Activated naive CD4-positive, alpha-beta T cell treated with anti-CD3 and anti-CD28 coated beads, Interleukin-2, amount 10 ng/mL, durations not matched to agents 7 days and 5 days (primary cell): Measurements from ENCODE around the gene ITLN2.
"Not testable (repeated sequence)": the region's sequence is repeated elsewhere in the genome, so short reads cannot be mapped to it uniquely, and the experiment has no call there.

Source experiments
- CTCF ChIA-PET: fragments of 350-600 bp; sonication (Branson Sonifier 250); formaldehyde crosslinking; loops from one replicate; lab custom pipeline; 2021; ENCODE audit warnings: antibody characterized with exemption; lab: Charles Lee
- DNase-seq: peaks from one replicate; pipeline ENCODE4 v3.0.0-alpha.2; 2020
- H3K27ac Mint-ChIP-seq: one replicate; pipeline ENCODE4 v1.8.0; 2021; ENCODE audit warnings: mild to moderate bottlenecking, moderate library complexity, mixed read lengths
- H3K27me3 Mint-ChIP-seq: one replicate; pipeline ENCODE4 v1.8.0; 2021; ENCODE audit warnings: mild to moderate bottlenecking, mixed read lengths
- H3K36me3 Mint-ChIP-seq: one replicate; pipeline ENCODE4 v1.8.0; 2021; ENCODE audit warnings: mixed read lengths
- H3K4me1 Mint-ChIP-seq: one replicate; pipeline ENCODE4 v1.8.0; 2021; ENCODE audit warnings: mixed read lengths
- H3K4me3 Mint-ChIP-seq: one replicate; pipeline ENCODE4 v1.8.0; 2021; ENCODE audit warnings: mild to moderate bottlenecking, moderate library complexity, mixed read lengths
- H3K9me3 Mint-ChIP-seq: one replicate; pipeline ENCODE4 v1.8.0; 2021; ENCODE audit warnings: mixed read lengths

Gene ITLN2

GRCh38 chr1:160910170-160910750, 44.3 kb downstream of the ITLN2 start:
- H3K4me1 Mint-ChIP-seq, result no peaks in the 10 kb centered on the region
- CTCF ChIA-PET, result interaction anchor here (1.4 kb wide), 1 partner anchor 75 kb away, joined by 4 read pairs; no protein-coding TSS in a partner anchor
- H3K9me3 Mint-ChIP-seq, result no peaks in the 10 kb centered on the region
- peaks cover 6% of the 10 kb centered on the region for H3K27me3 Mint-ChIP-seq
- H3K4me3 Mint-ChIP-seq, result no peak overlapping the region
- H3K36me3 Mint-ChIP-seq, result no peaks in the 10 kb centered on the region
- no peak for DNase-seq
- H3K27ac Mint-ChIP-seq, result no peak overlapping the region

DNA sequence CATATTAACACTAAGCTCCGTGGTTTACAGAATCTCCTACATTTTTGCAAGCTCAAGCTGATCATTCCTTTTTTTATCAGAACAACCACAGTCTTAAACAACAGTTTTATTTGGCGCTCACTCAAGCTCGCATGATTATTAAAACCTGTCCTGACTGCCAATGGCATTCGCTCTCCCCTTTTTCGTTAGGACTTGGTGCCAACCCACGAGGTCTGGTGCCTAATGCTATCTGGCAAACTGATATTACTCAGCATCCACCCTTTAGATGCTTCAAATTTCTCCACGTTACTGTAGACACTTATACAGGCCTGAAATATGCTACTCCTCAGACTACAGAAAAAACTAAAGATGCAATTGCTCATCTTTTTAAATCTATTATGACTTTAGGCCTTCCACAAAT, 46.6 kb downstream of the ITLN2 start:
- no peak for DNase-seq
- CTCF ChIA-PET, result interaction anchor here (1.0 to 1.5 kb wide), 2 partner anchors 19 to 44 kb away, joined by 4 to 5 read pairs; no protein-coding TSS in a partner anchor
- no peaks in the 10 kb centered on the region for H3K9me3 Mint-ChIP-seq
- H3K36me3 Mint-ChIP-seq, result no peaks in the 10 kb centered on the region
- peaks cover 6% of the 10 kb centered on the region for H3K27me3 Mint-ChIP-seq
- H3K27ac Mint-ChIP-seq, result no peak overlapping the region
- H3K4me3 Mint-ChIP-seq, result no peak overlapping the region
- H3K4me1 Mint-ChIP-seq, result no peaks in the 10 kb centered on the region

DNA sequence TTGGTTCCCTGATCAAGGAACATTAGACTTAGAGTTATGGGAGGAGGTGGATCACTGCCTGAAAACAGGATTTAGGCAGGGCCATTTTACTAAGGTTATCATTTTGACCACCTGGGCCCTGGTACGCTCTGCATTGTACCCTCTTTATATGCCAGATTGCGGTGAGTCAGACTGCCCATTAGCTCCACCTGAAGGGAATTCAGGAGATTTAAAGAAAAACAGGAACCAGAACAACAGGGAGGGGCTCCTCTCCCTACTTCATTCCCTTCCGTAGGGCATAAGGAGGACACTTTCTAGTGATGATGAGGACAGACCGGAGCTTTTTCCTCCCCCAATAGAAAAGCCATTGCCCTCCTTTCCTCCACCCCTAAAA, 49.0 kb downstream of the ITLN2 start:
- peaks cover 14% of the 10 kb centered on the region for H3K27me3 Mint-ChIP-seq
- H3K4me1 Mint-ChIP-seq, result no peaks in the 10 kb centered on the region
- CTCF ChIA-PET, result interaction anchor here (1.4 kb wide), 1 partner anchor 23 kb away, joined by 3 read pairs; no protein-coding TSS in a partner anchor
- DNase-seq, result no peak
- H3K9me3 Mint-ChIP-seq, result peaks cover 2% of the 10 kb centered on the region
- H3K36me3 Mint-ChIP-seq, result no peaks in the 10 kb centered on the region
- no peak overlapping the region for H3K4me3 Mint-ChIP-seq
- H3K27ac Mint-ChIP-seq, result no peak overlapping the region

DNA sequence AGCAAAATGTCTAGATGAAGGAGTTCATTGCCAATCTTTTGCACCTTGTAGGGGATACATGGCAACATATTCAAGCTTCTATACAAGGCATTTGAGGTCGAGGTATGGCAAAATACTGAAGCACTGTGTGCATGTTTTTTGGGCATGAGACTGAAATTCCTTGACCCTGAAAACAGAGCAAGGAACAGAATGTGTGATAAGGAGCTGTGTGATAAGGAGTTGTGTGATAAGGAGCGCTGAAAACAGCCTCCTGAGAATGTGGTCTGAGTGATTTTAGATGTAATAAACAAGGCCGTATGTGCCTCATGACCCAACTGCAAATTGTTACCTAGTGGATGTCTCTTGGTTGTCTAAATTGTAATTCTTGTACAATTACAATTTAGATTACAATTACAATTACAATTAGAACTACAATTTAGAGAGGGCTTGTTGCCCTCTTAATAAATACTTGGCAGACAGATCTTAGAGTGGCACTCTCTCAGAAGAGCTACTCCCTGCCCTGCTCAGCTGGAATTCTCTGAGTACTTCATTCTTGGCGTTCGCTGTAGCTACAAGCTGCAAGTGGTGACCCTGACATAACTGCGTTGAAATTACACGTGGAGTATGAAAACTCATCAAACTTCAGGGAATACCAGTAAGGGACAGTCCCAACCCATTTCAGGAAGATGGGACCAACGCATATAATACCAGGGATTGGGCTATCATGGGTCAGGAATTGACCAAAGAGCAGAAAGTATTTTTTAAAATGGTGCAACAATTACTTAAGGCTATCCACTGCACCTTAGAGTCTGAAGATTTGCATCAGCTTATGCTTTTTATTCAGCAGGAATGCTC, 49.6 kb downstream of the ITLN2 start:
- no peak overlapping the region for H3K27ac Mint-ChIP-seq
- H3K9me3 Mint-ChIP-seq, result peaks cover 3% of the 10 kb centered on the region
- DNase-seq, result no peak
- H3K36me3 Mint-ChIP-seq, result no peaks in the 10 kb centered on the region
- no peak overlapping the region for H3K4me3 Mint-ChIP-seq
- CTCF ChIA-PET, result interaction anchor here (0.7 to 1.4 kb wide), 3 partner anchors 23 to 49 kb away, joined by 3 read pairs; no protein-coding TSS in a partner anchor
- peaks cover 10% of the 10 kb centered on the region for H3K27me3 Mint-ChIP-seq
- no peaks in the 10 kb centered on the region for H3K4me1 Mint-ChIP-seq

- DNase-seq, H3K36me3 Mint-ChIP-seq, H3K27ac Mint-ChIP-seq, H3K4me3 Mint-ChIP-seq, H3K9me3 Mint-ChIP-seq, CTCF ChIA-PET, H3K4me1 Mint-ChIP-seq: not testable (repeated sequence)
- peaks cover 22% of the 10 kb centered on the region for H3K27me3 Mint-ChIP-seq
Measured at GRCh38 chr1:160902251-160902650, 52.4 kb downstream of the ITLN2 start.

DNA sequence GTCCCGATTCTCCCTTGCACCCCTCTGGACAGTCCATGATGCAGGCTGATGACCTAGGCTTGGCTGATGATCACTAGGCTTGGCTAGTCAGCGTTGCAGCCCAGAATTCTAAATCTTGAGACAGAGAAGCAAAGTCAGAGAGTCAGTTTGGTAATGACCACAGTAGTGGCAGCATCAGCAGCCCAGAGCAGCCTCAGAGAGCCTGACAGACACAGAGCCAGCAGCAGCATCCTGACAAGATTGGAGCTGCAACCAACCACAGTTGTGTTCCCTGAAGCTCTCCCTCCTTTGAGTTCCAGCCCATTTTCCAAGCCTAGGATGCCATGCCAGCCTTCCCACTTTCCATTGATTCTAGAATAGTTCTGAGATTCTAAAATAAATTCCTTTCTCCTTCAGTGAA, 52.8 kb downstream of the ITLN2 start:
- Mint-ChIP-seq H3K4me1 (no peaks in the 10 kb centered on the region), H3K36me3 (no peaks in the 10 kb centered on the region), H3K4me3 (no peak overlapping the region), H3K9me3 (peaks cover 3% of the 10 kb centered on the region), H3K27ac (no peak overlapping the region), H3K27me3 (peaks cover 22% of the 10 kb centered on the region)
- CTCF ChIA-PET, result no interaction called here
- no peak for DNase-seq

DNA sequence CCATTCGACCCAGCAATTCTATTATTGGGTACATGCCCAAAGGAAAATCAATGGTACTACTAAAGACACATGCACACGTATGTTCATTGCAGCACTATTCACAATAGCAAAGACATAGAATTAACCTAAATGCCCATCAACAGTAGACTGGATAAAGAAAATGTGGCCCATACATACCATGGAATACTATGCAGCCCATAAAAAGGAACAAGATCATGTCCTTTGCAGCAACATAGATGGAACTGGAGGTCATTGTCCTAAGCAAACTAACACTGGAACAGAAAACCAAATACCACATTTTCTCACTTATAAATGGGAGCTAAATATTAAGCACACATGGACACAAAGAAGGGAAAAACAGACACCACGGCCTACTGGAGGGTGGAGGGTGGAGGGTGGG, 53.9 kb downstream of the ITLN2 start:
- H3K4me3 Mint-ChIP-seq, H3K4me1 Mint-ChIP-seq, DNase-seq, H3K9me3 Mint-ChIP-seq, H3K36me3 Mint-ChIP-seq, CTCF ChIA-PET, H3K27ac Mint-ChIP-seq: not testable (repeated sequence)
- peaks cover 27% of the 10 kb centered on the region for H3K27me3 Mint-ChIP-seq
